GM18508 (cell line): ENCODE data around the gene S100A4.

Experiments used
- ATAC-seq: cut with Tn5 transposase; IDR thresholded peaks from one replicate; pipeline ENCODE4 v1.9.1; 2021; ENCODE audit warnings: moderate number of reproducible peaks; ENCODE audit not compliant: insufficient read depth, unreplicated experiment

The S100A4 gene

DNA sequence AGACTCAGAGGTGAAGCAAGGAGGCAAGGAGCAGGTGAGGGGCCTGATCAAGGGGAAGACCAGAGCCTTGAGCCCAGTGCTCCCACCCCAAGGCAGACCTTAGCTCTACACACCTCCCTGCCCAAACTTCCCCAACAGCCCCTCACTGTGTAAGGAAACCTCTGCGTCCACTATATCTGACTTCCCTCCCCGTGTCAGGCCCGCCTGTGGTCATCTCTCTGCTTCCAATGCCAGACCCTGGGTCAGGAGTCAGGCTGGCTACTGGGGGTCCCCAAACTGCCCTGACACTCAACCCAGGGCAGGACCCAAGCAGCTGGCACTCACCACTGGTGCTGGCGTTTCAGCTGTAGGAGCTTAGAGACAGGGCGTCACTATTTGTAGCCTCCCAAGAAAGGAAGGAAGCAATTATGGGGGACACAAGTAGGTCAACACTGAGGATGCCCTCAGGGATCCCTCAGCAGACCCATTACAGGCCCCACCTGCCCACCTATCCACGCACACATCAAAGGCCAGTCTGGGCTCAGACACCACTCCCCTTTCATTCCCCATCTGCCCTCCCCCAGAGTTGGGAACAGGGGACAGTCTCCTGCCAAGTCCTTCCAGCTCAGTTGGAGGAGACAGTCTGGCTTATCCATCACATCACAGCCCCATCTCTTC, 4.3 kb upstream of the S100A4 start:
- ATAC-seq: no peak

DNA sequence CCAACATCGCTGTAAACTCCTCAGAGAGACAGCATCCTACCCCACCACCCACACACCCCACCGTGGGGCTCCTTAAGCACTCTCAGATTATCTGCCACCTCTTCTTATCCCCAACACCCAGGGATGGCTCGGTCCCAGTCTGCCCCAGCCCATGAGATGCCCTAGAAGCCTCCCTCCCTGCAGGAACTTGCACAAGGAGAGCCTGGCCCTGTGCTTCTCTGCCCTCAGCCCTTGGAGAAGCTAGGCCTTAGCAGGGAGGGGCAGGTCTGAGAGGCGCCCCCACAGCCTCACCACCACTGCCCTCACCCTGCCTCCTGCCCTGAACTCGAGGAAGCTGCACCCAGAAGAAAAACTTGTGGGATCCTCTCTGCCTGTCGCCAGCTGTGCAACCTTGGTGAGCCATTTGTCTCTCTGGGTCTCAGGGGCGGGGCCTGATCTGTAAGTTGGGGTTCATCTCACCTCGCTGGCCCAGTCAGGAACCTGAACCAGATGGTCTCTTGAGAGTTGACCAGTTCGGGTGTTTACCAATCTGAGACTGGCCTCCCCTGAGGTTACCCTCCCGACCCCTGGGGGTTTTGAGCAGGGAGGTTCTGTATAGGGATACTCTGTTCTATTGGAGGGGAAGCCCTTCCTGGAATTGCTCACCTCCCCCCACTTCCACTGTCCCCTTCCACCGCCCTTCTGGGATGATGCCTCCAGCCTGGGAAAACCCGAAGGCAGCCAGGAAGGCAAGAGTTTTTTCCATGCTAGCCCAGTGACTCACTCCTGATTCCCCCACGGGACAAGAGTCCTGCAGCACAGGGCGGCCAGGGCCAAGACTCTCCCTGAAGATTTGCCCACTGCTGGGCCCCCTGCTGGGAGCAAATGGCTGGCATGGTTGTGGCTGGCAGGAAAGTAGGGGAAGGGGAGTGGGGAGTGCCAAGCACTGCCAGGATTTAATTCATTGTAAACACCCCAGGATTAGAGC, 3.4 kb upstream of the S100A4 start, which contains the start of gene S100A3:
TSS of gene S100A3 (minus strand) at position 537 of the 967 bp plus-strand sequence. CDS start 773 bp downstream, outside the sequence.
- ATAC-seq: no peak

DNA sequence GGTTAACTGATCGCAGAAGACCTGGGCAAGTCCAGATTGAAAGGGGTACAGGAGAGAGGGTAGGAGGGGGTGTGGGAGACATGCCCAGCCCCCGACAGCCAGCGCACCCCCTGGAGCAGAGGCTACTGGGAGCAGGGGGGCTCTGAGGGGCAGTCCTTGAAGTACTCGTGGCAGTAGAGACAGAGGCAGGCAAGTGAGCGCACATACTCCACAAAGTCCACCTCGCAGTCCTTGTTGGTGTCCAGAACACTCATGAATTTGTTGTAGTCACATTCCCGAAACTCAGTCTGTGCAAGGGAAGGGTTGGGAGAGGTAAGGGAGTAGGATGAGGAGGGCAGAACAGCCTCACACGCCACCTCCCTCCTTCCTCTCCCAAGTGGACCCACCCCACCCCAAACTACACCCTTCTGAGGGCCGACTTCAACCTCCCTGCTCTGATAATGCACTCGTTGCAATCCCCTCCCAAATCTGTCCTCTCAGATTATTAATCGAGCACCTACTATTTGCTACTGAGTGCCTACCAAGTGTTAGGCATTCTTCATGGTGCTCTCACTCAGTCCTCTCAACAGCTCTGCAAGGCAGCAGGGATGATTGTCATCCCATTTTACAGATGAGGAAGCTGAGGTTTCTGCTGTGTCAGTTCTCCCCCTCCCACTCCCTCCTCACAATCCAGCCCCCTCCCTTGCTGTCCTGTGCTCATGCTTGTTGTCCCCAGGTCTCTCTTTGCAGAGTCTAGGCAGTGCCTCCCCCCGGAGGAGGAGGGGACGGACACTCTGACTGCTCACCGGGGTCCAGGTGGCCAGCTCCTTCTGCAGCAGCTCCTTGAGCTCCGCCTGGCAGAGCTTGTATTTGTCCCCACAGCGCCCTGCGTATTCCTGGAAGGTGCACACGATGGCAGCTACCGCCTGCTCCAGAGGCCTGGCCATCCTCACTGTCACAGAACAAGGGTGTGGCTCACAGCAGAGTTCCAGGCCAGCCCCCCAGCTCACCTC, 2.2 kb upstream of the S100A4 start:
- no peak for ATAC-seq

DNA sequence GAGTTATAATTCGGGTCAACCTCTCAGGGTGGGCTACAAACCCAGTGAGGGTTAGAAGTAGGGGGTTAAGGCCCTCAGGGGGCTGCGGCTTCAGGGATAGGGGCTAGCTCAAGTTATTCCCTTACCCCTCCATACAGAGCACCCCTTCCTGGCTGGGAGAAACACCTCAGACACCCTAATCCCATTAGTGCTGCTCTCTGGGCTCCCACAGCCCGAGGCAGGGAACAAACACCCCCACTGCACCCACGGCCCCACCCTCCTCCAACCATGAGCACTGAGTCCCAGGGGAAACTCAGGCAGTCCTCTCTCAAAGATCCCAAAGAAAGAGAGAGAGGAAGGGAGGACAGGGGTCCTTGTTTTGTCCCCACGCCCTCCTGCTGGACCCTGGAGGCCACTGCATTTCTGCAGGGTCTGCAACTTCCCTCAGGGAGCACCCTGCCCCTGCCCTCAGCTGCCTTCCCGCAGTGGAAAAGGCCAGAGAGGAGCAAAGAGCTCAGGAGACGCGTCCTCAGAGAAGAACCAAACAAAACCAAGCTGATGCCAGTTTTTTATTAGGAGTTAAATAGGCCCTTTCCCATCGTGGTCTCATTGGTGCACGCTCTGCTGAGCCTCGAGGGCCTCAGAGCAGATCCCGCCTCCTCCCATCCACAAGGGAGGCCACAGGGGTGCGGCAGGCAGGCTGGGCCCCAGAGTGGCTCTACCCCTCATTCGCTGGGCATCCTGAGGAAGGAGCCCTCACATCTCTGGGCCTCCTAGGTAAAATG, 1.4 kb upstream of the S100A4 start:
- ATAC-seq: no peak

DNA sequence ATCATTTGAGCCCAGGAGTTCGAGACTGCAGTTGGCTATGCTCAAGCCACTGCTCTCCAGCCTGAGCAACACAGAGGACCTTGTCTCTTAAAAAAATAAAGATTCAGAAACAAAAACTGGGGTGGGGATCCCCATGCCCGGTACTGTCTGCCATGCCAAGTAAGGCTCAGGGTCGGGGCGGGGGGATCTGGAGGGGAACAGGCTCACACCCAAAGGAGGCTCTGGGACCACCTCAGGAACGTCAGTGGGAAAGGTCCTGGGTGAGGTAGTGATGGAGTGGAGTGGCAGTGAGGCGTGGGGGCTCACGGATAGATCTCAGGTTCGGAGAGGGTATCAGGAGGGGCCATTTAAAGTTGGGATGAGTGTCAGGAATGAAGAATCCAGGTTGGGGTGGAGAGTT, 765 bp upstream of the S100A4 start:
- no peak for ATAC-seq

DNA sequence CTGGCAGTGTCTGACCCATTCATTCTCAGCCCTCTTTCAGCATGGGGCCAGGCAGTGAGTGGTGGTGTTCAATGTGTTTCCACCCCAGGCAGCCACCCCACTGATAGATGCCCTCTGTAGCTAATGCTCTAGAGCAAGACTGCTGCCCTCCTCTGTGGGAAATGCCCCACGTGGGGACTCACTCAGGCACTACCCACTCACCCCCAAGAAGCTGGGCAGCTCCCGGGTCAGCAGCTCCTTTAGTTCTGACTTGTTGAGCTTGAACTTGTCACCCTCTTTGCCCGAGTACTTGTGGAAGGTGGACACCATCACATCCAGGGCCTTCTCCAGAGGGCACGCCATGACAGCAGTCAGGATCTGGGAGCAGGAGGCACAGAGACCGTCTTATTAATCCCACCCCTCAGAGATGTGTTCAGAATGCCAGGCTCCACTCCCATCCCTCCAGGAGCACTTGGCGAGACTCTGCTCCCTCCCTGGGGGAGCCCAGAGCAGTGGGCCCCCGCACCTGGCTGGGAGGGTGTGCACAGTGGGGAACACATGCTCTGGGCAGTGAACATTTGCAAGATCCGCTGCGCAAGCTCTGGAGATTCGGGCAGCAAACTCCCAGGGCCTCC, 1.0 kb downstream of the S100A4 start:
- ATAC-seq: no peak

DNA sequence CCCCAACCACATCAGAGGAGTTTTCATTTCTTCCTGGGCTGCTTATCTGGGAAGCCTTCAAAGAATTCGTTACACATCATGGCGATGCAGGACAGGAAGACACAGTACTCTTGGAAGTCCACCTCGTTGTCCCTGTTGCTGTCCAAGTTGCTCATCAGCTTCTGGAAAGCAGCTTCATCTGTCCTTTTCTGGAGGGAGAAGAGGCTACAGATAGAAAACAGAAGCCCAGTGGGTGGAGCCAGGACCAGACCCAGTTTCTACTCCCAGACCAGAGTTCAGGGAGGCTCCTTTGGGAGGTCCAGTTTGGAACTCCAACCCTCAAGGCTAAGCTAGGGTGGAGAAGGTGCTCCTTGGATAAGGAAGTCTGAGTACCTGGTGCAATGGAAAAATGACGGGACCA, 1.9 kb downstream of the S100A4 start:
- ATAC-seq: no peak

DNA sequence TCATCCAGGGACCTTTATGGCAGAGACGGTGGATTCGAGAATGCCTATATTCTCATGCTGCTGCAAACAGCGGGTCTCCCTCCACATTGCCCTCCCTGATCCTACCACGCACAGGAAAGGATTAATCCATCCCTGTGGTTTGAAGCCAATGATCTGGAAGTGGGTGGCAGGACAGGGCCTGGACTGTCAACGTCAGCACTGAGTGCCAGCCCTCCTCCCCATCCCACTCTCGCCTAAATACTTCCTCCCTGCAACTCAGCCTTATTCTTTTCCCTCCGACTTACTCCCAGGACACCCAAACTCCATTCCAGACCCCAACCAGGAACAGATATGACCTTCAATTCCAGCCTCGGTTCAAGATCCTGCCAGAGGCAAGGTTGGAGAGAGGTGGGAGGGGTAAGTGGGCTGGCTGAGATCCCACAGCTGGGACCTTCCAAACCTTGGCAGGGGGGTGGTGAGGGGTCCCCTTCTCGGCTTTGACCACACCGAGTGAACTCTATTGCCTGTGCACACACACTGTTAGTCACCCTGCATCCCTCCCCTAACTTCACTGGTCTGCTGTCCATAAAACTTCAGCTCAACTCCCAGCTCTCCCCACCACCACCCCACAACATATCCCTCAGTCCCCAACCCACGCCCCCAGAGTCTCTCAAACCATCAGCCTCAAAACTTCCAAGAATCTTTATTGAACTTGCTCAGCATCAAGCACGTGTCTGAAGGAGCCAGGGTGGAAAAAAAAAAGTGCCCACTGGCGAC, 2.5 kb downstream of the S100A4 start:
- no peak for ATAC-seq

DNA sequence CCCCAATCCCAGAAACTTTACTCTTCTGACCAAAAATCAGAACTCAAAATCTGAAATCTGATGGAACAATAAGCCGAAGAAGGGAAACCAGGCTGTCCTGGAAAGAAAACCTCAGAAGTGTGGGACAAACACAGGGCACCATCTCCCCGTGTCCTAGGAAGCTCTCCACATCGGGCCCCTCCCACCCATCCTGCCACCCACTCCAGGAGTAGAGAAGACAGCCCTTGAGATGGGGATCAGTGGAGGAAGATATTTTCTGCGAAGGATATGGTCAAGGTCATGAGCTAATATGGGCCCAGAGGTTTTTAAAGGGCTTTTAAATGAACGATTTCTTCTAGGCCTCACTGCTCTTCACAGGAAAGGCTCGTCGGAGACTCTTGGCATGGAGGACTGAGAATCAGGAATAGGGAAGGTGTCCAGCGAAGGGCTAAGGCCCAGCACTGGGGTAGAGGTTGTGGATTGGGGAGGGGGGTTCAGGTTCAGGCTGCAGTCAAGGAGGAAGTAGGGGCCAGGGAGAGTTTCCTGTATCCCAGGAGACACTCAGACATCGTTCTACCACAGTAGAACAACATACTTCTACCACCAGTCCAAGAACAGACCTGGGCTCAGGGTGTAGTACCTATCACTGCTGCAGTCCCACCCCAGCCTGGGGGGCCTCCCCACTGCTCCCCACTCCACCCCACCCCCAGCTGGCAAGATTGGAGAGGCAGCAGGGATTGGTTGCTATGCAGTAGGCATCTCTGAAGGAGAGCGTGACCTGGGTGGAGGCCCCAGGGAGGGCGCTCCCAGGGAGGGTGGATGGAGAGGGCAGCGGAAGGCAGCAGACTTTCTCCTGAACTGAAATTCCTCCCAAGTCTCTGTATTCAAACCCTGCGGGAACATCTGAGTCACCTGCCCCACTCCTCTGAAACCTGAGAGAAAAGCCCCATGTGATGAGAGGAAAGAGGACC, 3.7 kb downstream of the S100A4 start:
- no peak for ATAC-seq

DNA sequence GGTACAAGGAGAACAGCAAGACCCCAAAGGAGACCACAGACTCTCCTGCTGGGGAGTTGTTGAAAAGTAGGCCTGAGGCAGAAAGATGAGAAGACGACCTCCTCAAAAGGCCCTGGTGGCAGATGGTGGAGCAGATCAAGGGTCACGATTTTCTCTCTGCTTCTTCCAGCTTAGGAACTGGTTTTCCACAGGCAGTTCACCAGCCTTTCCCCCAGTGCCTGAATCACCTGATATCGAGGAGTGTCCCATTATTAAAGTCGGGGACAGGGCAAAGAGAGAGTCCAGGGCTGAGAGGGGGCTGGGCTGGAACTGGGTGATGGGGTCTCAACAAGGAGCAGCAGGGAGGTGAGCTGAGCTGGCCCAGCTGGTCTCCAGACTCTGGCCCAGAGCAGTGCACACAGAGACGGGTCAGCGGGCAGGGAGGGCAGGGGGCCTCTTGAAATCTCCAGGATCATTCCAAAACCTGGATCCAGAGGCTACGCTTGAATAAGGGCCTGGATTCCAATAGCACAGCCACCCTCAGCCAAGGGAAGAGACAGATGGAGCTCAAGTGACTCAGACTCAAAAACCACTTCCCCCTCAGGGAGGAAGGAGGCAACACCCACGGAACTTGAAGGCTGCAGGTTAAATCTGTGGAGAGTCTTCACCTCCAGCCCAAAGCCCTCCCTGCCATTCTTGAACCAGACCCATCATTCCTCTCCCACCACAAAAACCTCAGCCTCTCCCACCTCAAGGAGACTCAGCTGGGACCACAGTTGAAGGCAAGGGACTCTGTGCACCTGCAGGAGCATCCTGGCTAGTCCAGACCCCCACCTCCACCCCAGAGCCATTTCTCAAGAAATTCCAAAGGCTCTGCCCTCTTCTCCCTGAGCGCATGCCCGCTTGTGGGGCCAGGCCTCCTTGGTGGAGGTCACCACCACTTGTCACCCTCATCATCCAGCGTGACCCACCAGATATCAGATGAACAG, 4.9 kb downstream of the S100A4 start, which contains the start of gene S100A5:
TSS of gene S100A5 (minus strand) at position 541 of the 968 bp plus-strand sequence. CDS start 743 bp downstream, outside the sequence.
- no peak for ATAC-seq

DNA sequence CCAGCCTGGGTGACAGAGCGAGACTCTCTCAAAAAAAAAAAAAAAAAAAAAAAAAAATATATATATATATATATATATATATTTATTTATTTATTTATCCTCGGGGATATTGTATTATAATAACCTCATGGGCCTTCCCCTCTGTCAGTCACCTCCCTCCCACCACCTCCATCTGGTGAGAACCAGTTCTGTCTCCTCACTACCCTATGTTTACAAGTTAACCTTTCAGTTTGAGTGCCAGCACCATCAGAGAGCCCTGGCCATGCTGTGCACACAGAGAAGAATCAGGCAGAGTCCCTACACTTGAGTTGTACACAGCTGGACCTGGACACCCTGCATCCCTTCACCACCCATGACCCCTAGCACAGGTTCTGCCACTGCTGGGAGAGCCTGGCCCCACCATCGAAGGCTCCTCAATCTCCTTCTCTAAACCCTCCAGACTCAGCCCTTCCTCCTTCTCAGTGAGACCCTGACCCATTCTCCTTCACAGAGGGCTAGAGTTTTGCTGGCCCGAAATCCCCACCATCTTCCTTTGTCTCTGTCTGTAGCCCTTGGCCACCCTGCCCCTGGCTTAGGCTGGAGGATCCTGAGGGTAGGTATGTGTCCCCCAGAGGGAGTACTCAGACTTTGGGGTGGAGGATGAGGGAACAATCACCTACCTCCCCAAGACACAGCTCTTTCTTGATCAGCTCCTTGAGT, 6.1 kb downstream of the S100A4 start:
- ATAC-seq: no peak

DNA sequence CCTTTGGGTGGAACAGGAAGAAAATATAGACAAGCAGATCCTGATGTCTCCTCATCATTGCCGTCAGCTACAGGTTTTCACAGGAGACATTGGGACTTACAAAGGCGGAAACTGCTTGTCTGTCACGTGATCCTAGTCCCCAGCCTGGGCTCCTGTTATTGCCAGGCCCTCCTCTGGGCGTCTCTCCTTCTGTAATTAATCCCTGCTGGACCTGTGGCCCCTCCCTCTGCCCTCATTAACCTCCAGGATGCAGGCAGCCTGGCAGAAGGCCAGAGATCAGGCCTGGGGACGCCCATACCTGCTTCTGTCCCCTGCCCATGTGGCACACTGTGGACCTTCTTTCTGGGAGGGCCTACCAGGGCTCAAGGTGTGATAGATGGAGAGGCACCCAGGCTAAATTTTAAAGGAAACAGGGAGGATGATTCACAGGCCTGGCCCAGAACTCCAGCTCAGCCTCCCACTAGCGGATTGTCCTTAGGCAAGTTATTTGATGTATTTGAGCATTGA, 7.2 kb downstream of the S100A4 start:
- no peak for ATAC-seq

DNA sequence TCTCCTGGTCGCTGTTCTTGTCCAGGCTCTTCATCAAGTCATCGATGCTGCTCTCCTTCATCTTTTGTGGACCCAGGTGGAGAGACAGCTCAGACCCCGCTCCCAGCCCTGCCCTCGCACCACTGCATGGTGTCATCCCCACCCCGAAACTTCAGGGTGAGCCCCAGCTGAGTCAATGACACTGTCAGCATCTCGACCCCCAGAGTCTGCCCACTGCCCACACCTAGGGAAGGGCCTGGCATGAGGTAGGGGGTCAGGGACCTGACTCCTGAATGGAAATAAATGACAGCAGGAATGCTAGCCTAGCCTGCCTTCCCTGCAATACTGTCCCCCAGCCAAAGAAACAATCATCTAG, 8.3 kb downstream of the S100A4 start:
- no peak for ATAC-seq

DNA sequence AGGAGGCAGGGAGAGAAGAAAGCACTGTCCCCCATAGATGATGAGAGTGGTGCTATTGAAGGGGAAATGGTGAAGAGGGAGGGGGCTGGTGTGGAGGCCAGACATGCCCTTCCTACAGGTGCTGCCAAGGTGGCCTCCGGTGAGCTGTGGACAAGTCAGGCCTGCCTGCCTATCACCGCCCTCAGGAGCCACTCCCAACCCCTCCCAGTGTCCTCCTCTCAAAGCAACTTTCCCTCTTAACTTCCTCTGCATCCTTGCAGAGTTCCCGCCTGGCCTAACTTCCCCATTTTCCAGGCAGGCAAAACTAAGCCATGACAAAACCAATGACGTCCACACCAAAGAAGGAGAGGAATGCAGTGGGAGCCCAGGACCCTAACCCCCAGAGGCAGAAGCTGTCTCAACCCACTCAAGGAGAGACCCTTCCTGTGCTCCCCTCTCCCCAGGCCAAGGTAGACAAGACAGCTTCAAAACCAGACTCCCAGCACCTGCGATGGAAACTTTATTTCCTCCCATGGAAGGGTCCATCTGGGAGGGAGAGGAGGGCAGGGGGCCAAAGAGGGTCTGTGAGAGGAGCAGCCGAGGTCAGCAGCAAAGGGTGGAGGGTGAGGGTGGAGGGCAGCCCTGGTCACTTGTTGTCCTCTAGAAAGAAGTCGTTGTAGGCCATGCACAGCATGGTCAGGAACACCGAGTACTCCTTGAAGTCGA, 8.8 kb downstream of the S100A4 start:
- ATAC-seq: no peak
